ENCODE data around the gene LRBA. TPM values are rescaled to one million over a fixed set of nuclear protein-coding genes. Genes with fewer than 3 reads are reported as not detected.

The LRBA gene
- total RNA-seq, 2 donors from 2014 or later, result 50.1 to 59.9 TPM

- H3K27ac ChIP-seq, result no peak overlapping the region
- DNase-seq (no peak), ATAC-seq (no peak)
- TF ChIP-seq POLR2A (IDR thresholded peaks at IDR 0.05) (no peak), CTCF (IDR thresholded peaks at IDR 0.05) (no peak)
- H3K4me3 ChIP-seq, result no peak overlapping the region
- H3K36me3 ChIP-seq (replicated peaks in 1 of 2; ENCODE audit: insufficient read depth in 1 of 2, low read depth in 2 of 2), result no peaks in the 10 kb centered on the region
- H3K27me3 ChIP-seq, result no peaks in the 10 kb centered on the region
- no peaks in the 10 kb centered on the region for H3K4me1 ChIP-seq
- intact Hi-C loops (cut with DNase I), result no loop called here
- H3K9me3 ChIP-seq, result no peaks in the 10 kb centered on the region
- WGBS, 2 donors, result 79 to 89% methylated on average over 6 of the region's 6 CpGs
Observed at GRCh38 chr4:150286656-150287055, 728.4 kb downstream of the LRBA start.

GRCh38 chr4:150283689-150284088 lies 731.4 kb downstream of the LRBA start:
- 81 to 86% methylated on average over 1 of the region's 1 CpG for WGBS, 2 donors
- Histone ChIP-seq H3K9me3 (no peaks in the 10 kb centered on the region), H3K27me3 (no peaks in the 10 kb centered on the region), H3K4me3 (no peak overlapping the region), H3K36me3 (replicated peaks in 1 of 2; ENCODE audit: insufficient read depth in 1 of 2, low read depth in 2 of 2) (no peaks in the 10 kb centered on the region), H3K27ac (no peak overlapping the region), H3K4me1 (no peaks in the 10 kb centered on the region)
- no peak for ATAC-seq
- TF ChIP-seq POLR2A (IDR thresholded peaks at IDR 0.05), result no peak
- no peak for DNase-seq
- intact Hi-C loops (cut with DNase I), result no loop called here

GRCh38 chr4:150280975-150281374 lies 734.1 kb downstream of the LRBA start:
- DNase-seq, result no peak
- Histone ChIP-seq H3K4me1 (no peaks in the 10 kb centered on the region), H3K9me3 (no peaks in the 10 kb centered on the region), H3K27ac (no peak overlapping the region), H3K27me3 (no peaks in the 10 kb centered on the region), H3K4me3 (no peak overlapping the region), H3K36me3 (replicated peaks in 1 of 2; ENCODE audit: insufficient read depth in 1 of 2, low read depth in 2 of 2) (peaks cover 0 to 2% of the 10 kb centered on the region in 2 donors)
- intact Hi-C loops (cut with DNase I), result no loop called here
- WGBS, 2 donors, result 90 to 95% methylated on average over 8 of the region's 8 CpGs
- no peak for ATAC-seq
- TF ChIP-seq CTCF (IDR thresholded peaks at IDR 0.05), result no peak
- TF ChIP-seq POLR2A (IDR thresholded peaks at IDR 0.05), result no peak

GRCh38 chr4:150280081-150280895 lies 734.8 kb downstream of the LRBA start:
- no peak for ATAC-seq
- TF ChIP-seq POLR2A (IDR thresholded peaks at IDR 0.05) (no peak), CTCF (IDR thresholded peaks at IDR 0.05) (no peak)
- H3K4me1 ChIP-seq, result no peaks in the 10 kb centered on the region
- no peaks in the 10 kb centered on the region for H3K9me3 ChIP-seq
- WGBS, 2 donors, result 79 to 85% methylated on average over 9 of the region's 9 CpGs
- no peak for DNase-seq
- H3K27me3 ChIP-seq, result no peaks in the 10 kb centered on the region
- peaks cover 0 to 2% of the 10 kb centered on the region in 2 donors for H3K36me3 ChIP-seq (replicated peaks in 1 of 2; ENCODE audit: insufficient read depth in 1 of 2, low read depth in 2 of 2)
- no peak overlapping the region for H3K4me3 ChIP-seq
- H3K27ac ChIP-seq, result no peak overlapping the region
- intact Hi-C loops (cut with DNase I), result no loop called here

- 95 to 100% methylated on average over 2 of the region's 2 CpGs for WGBS, 2 donors
- H3K4me3 ChIP-seq, result no peak overlapping the region
- H3K27ac ChIP-seq, result no peak overlapping the region
- H3K27me3 ChIP-seq, result no peaks in the 10 kb centered on the region
- H3K9me3 ChIP-seq, result no peaks in the 10 kb centered on the region
- H3K4me1 ChIP-seq, result no peaks in the 10 kb centered on the region
- ATAC-seq, result no peak
- intact Hi-C loops (cut with DNase I), result no loop called here
- peaks cover 0 to 2% of the 10 kb centered on the region in 2 donors for H3K36me3 ChIP-seq (replicated peaks in 1 of 2; ENCODE audit: insufficient read depth in 1 of 2, low read depth in 2 of 2)
- TF ChIP-seq CTCF (IDR thresholded peaks at IDR 0.05) (no peak), POLR2A (IDR thresholded peaks at IDR 0.05) (no peak)
- DNase-seq, result no peak
Observed at GRCh38 chr4:150278206-150278605, 736.9 kb downstream of the LRBA start.

Data from body of pancreas (tissue), 4 donors.